ENCODE results near the gene GMPS.

DNA sequence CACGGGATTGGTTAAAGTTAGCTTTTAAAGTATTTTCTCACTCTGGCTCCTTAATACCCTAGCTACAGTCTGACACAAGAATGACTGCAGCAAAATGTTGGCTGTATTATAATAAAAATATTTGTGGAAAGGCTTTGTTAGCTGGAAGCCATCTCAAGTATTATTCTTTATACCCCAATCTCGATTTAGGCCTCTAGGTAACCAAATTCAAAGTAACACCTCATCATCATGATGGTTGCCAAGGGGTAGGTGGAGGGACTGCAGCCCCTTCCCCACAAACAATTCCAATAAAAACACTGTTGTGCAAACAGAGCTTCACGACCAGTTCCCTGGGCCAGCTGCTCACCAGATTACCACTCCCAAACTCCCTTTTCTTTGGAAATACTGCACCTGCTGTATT, 759 bp upstream of the GMPS start:
- TF ChIP-seq, protein P1, sequence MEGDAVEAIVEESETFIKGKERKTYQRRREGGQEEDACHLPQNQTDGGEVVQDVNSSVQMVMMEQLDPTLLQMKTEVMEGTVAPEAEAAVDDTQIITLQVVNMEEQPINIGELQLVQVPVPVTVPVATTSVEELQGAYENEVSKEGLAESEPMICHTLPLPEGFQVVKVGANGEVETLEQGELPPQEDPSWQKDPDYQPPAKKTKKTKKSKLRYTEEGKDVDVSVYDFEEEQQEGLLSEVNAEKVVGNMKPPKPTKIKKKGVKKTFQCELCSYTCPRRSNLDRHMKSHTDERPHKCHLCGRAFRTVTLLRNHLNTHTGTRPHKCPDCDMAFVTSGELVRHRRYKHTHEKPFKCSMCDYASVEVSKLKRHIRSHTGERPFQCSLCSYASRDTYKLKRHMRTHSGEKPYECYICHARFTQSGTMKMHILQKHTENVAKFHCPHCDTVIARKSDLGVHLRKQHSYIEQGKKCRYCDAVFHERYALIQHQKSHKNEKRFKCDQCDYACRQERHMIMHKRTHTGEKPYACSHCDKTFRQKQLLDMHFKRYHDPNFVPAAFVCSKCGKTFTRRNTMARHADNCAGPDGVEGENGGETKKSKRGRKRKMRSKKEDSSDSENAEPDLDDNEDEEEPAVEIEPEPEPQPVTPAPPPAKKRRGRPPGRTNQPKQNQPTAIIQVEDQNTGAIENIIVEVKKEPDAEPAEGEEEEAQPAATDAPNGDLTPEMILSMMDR (IDR thresholded peaks at IDR 0.05) = no peak
- no peak for TF ChIP-seq POLR2A (IDR thresholded peaks at IDR 0.05)
